Measurements from ENCODE around the gene EXD3. TPM values are rescaled to one million over a fixed set of nuclear protein-coding genes. Genes with fewer than 3 reads are reported as not detected.
"Not testable (repeated sequence)": the region's sequence is repeated elsewhere in the genome, so short reads cannot be mapped to it uniquely, and the experiment has no call there.

The EXD3 gene
- total RNA-seq: 27.3 TPM
- polyA plus RNA-seq: 1 to 10 TPM; 4.7 to 7.2 (median 5.7) TPM

- H3K27me3 ChIP-seq (ENCODE audit: control insufficient read depth, insufficient read depth, low read length): no peaks in the 10 kb centered on the region
- H3K4me3 ChIP-seq (ENCODE audit: low read depth, low read length): peak within 1 kb of the TSS; percentile 66
- H3K9me3 ChIP-seq (ENCODE audit: control insufficient read depth in 2 of 2, low read length in 2 of 2): no peaks in the 10 kb centered on the region
- Mint-ChIP-seq H3K27ac (peak within 1 kb of the TSS; percentile 65 to 85 (median 78)), H3K4me3 (peak within 1 kb of the TSS; percentile 78 to 90 (median 88)), H3K4me1 (peaks cover 0 to 21% (median 12%) of the 10 kb centered on the region in 4 donors), H3K27me3 (peaks cover 4% of the 10 kb centered on the region), H3K9me3 (no peaks in the 10 kb centered on the region), H3K36me3 (no peaks in the 10 kb centered on the region)
- peak; percentile 89 to 94 for ATAC-seq (ENCODE audit: low read depth in 2 of 2)
- H3K27ac ChIP-seq (ENCODE audit: insufficient read depth, low read length, poor library complexity, severe bottlenecking): peak within 1 kb of the TSS; percentile 33
- peak; percentile 90 to 94 (median 91) for DNase-seq
- peaks cover 18% of the 10 kb centered on the region for H3K4me1 ChIP-seq (ENCODE audit: control insufficient read depth, insufficient read depth, low read length, poor library complexity, severe bottlenecking)
- H3K36me3 ChIP-seq (ENCODE audit: control insufficient read depth, insufficient read depth, low read length): no peaks in the 10 kb centered on the region
Observed at GRCh38 chr9:137422604-137423513, at the start of gene EXD3, which contains the start of gene NOXA1. Gene EXD3 (minus strand): TSS chr9:137423162. CDS start chr9:137395357, 27,805 bp downstream. Gene NOXA1 (plus strand): TSS chr9:137423393. CDS start chr9:137423530, 137 bp downstream.

GRCh38 chr9:137470785-137471184, 47.8 kb upstream of the EXD3 start:
- Histone ChIP-seq H3K27me3 (ENCODE audit: control insufficient read depth, insufficient read depth, low read length) (no peaks in the 10 kb centered on the region), H3K9me3 (ENCODE audit: control insufficient read depth in 2 of 2, low read length in 2 of 2) (peaks cover 3 to 8% of the 10 kb centered on the region in 2 experiments), H3K4me3 (ENCODE audit: low read depth, low read length) (no peak overlapping the region), H3K36me3 (ENCODE audit: control insufficient read depth, insufficient read depth, low read length) (no peaks in the 10 kb centered on the region), H3K4me1 (ENCODE audit: control insufficient read depth, insufficient read depth, low read length, poor library complexity, severe bottlenecking) (no peaks in the 10 kb centered on the region), H3K27ac (ENCODE audit: insufficient read depth, low read length, poor library complexity, severe bottlenecking) (no peak overlapping the region)
- no peak overlapping the region for H3K4me3 Mint-ChIP-seq
- no peak for ATAC-seq (ENCODE audit: low read depth in 2 of 2)
- DNase-seq: no peak
- peaks cover 2 to 17% (median 7%) of the 10 kb centered on the region in 7 donors for H3K9me3 Mint-ChIP-seq
- peak overlapping the region in 1 of 3 donors; percentile 65 for H3K27ac Mint-ChIP-seq
- peaks cover 13% of the 10 kb centered on the region for H3K36me3 Mint-ChIP-seq
- peaks cover 2 to 10% (median 7%) of the 10 kb centered on the region in 4 donors for H3K4me1 Mint-ChIP-seq
- H3K27me3 Mint-ChIP-seq: peaks cover 17% of the 10 kb centered on the region

- no peak for DNase-seq
- Histone ChIP-seq H3K36me3 (ENCODE audit: control insufficient read depth, insufficient read depth, low read length) (no peaks in the 10 kb centered on the region), H3K4me3 (ENCODE audit: low read depth, low read length) (no peak overlapping the region), H3K9me3 (ENCODE audit: control insufficient read depth in 2 of 2, low read length in 2 of 2) (no peaks in the 10 kb centered on the region), H3K4me1 (ENCODE audit: control insufficient read depth, insufficient read depth, low read length, poor library complexity, severe bottlenecking) (peaks cover 10% of the 10 kb centered on the region), H3K27me3 (ENCODE audit: control insufficient read depth, insufficient read depth, low read length) (no peaks in the 10 kb centered on the region), H3K27ac (ENCODE audit: insufficient read depth, low read length, poor library complexity, severe bottlenecking) (no peak overlapping the region)
- Mint-ChIP-seq H3K36me3 (peaks cover 2% of the 10 kb centered on the region), H3K27me3 (peaks cover 17% of the 10 kb centered on the region), H3K4me3 (peak overlapping the region in 1 of 4 donors; percentile 32), H3K27ac (no peak overlapping the region), H3K9me3 (peaks cover 0 to 8% (median 0%) of the 10 kb centered on the region in 7 donors), H3K4me1 (peaks cover 0 to 16% (median 7%) of the 10 kb centered on the region in 4 donors)
- ATAC-seq (ENCODE audit: low read depth in 2 of 2): no peak
Observed at GRCh38 chr9:137467896-137468295, 44.9 kb upstream of the EXD3 start.

- Histone ChIP-seq H3K4me3 (ENCODE audit: low read depth, low read length) (no peak overlapping the region), H3K36me3 (ENCODE audit: control insufficient read depth, insufficient read depth, low read length) (no peaks in the 10 kb centered on the region), H3K4me1 (ENCODE audit: control insufficient read depth, insufficient read depth, low read length, poor library complexity, severe bottlenecking) (peaks cover 17% of the 10 kb centered on the region), H3K27ac (ENCODE audit: insufficient read depth, low read length, poor library complexity, severe bottlenecking) (no peak overlapping the region), H3K9me3 (ENCODE audit: control insufficient read depth in 2 of 2, low read length in 2 of 2) (no peaks in the 10 kb centered on the region), H3K27me3 (ENCODE audit: control insufficient read depth, insufficient read depth, low read length) (no peaks in the 10 kb centered on the region)
- Mint-ChIP-seq H3K4me3 (peak overlapping the region in 1 of 4 donors; percentile 90), H3K36me3 (no peaks in the 10 kb centered on the region), H3K27me3 (peaks cover 17% of the 10 kb centered on the region), H3K27ac (no peak overlapping the region), H3K4me1 (peaks cover 1 to 18% (median 7%) of the 10 kb centered on the region in 4 donors), H3K9me3 (peaks cover 0 to 7% (median 0%) of the 10 kb centered on the region in 7 donors)
- ATAC-seq (ENCODE audit: low read depth in 2 of 2) (no peak), DNase-seq (no peak)
Observed at GRCh38 chr9:137467161-137467581, 44.2 kb upstream of the EXD3 start.

- H3K4me3 ChIP-seq (ENCODE audit: low read depth, low read length); H3K27me3 ChIP-seq (ENCODE audit: control insufficient read depth, insufficient read depth, low read length); H3K27ac ChIP-seq (ENCODE audit: insufficient read depth, low read length, poor library complexity, severe bottlenecking); DNase-seq; H3K36me3 ChIP-seq (ENCODE audit: control insufficient read depth, insufficient read depth, low read length); H3K9me3 ChIP-seq (ENCODE audit: control insufficient read depth in 2 of 2, low read length in 2 of 2); ATAC-seq (ENCODE audit: low read depth in 2 of 2); H3K36me3 Mint-ChIP-seq; H3K9me3 Mint-ChIP-seq: not testable (repeated sequence)
- H3K4me1 ChIP-seq (ENCODE audit: control insufficient read depth, insufficient read depth, low read length, poor library complexity, severe bottlenecking): peaks cover 23% of the 10 kb centered on the region
- Mint-ChIP-seq H3K27me3 (peaks cover 13% of the 10 kb centered on the region), H3K4me3 (peak overlapping the region in 1 of 4 donors; percentile 90), H3K27ac (peak overlapping the region; percentile 86 to 92 (median 89)), H3K4me1 (peaks cover 6 to 22% (median 8%) of the 10 kb centered on the region in 4 donors)
Observed at GRCh38 chr9:137466389-137467085, 43.6 kb upstream of the EXD3 start.

GRCh38 chr9:137465720-137466388, 42.9 kb upstream of the EXD3 start:
- no peaks in the 10 kb centered on the region for H3K9me3 ChIP-seq (ENCODE audit: control insufficient read depth in 2 of 2, low read length in 2 of 2)
- DNase-seq: no peak
- no peak for ATAC-seq (ENCODE audit: low read depth in 2 of 2)

More at GRCh38 chr9:137465720-137466388, 42.9 kb upstream of the EXD3 start:
- peaks cover 8% of the 10 kb centered on the region for H3K27me3 Mint-ChIP-seq
- peaks cover 0 to 4% (median 0%) of the 10 kb centered on the region in 7 donors for H3K9me3 Mint-ChIP-seq
- no peak overlapping the region for H3K27ac ChIP-seq (ENCODE audit: insufficient read depth, low read length, poor library complexity, severe bottlenecking)
- no peaks in the 10 kb centered on the region for H3K27me3 ChIP-seq (ENCODE audit: control insufficient read depth, insufficient read depth, low read length)
- no peaks in the 10 kb centered on the region for H3K36me3 Mint-ChIP-seq
- H3K4me3 ChIP-seq (ENCODE audit: low read depth, low read length): no peak overlapping the region
- H3K4me1 Mint-ChIP-seq: peaks cover 4 to 24% (median 7%) of the 10 kb centered on the region in 4 donors
- peak overlapping the region in 1 of 4 donors; percentile 10 for H3K4me3 Mint-ChIP-seq
- peaks cover 30% of the 10 kb centered on the region for H3K4me1 ChIP-seq (ENCODE audit: control insufficient read depth, insufficient read depth, low read length, poor library complexity, severe bottlenecking)
- H3K36me3 ChIP-seq (ENCODE audit: control insufficient read depth, insufficient read depth, low read length): no peaks in the 10 kb centered on the region
- H3K27ac Mint-ChIP-seq: peak overlapping the region; percentile 86 to 92 (median 89)

All from CD4-positive, CD25-positive, alpha-beta regulatory T cell (primary cell).